NCI-H1436 (cell line): ENCODE data around the gene VPS36.
"Not testable (repeated sequence)": the region's sequence is repeated elsewhere in the genome, so short reads cannot be mapped to it uniquely, and the experiment has no call there.

ENCODE experiments used
- DNase-seq: peaks from one replicate; lab custom pipeline; 2025; lab: John Stamatoyannopoulos, UW

Gene VPS36

DNA sequence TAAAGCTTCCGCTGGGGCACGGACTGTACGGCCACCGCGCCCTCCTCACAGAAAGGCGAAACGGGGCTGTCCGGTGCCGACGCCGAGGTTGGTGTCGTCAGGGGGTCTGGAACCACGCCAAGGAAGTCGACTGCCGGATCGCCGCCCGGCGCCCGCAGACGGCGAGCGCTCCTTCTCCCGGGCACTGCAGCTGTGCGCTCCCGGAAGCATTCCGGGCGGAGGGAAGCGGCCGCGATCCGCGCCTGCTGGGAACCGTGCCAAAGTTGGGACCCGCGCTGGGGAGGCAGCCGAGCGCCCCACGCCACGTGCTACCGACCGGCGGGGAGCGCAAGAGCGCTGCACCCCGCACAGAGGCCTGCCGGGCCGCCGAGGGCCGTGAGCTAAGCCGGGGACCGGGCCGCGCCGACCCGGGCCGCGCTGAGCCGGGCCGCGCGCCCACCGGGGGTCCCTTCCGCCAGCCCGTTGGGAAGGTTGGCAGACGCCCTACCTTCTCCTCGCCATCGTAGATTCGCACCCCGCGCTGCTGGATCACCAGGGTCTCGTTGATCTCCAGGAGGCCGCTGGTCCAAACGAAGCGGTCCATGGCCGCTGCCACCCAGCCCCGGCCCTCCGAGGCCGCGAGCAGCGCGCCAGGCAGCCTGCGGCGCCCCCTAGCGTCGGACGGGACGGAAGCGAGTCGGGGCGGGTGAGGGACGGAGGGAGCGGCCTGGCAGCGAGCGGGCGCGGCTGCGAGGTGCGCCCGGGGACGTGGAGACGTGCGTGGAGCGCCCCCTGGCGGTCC lies at the start of gene VPS36:
VPS36 (minus strand) TSS at position 623 of the 781 bp plus-strand sequence; CDS start at position 583, 40 bp downstream.
- peak; percentile 78 for DNase-seq

DNA sequence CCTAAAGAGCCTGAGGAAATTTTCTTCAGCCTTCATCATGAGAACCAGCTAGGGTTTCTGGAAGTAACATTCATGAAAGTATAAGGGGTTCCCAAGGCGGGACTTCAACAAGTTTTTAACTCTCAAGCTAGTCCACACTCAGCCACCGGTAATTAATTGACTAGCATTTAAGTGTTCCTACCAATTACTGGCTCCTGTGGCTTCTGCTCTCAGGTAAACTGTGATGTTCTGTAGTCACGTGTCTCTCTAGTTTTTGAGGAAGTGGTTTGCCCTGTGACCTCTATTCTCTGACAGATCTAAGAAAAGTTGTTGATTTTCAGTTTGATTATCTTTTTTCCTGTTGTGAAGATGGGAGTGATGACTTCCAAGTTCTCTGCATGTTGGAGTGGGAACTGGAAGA lies 47.5 kb upstream of the VPS36 start:
- DNase-seq = not testable (repeated sequence)

DNA sequence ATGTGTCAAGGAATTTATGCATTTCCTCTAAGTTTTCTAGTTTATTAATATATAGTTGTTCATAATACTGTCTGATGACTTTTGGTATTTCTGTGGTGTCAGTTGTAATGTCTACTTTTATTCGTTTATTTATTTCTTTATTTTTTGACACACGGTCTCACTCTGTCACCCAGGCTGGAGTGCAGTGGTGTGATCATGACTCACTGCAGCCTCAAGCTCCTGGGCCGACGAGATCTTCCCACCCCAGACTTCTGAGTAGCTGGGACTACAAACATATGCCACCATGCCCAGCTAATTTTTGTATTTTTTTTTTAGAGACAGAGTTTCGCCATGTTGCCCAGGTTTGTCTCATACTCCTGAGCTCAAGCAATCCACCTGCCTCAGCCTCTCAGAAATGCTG lies 43.8 kb upstream of the VPS36 start:
- DNase-seq = not testable (repeated sequence)

GRCh38 chr13:52491015-52491414 lies 40.6 kb upstream of the VPS36 start:
- DNase-seq = not testable (repeated sequence)

DNA sequence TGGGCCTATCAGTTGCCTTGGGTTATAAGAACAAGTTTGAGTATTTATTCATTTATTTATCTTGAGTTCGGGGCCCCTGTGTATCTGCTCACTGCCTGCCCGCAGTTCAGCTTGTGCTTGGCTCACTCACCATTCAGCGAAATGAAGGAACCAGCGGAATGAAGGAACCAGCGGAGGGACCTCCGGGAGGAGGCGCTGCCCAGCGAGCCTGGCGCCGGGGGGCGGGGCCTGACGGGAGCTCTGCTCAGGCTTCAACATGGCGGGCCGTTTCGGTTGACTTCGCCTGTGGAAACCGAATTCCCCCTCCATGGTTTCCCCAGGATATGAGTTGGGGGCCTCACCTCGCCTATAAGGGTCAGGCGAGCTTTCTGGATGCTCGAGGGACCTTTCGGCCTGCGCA lies 38.3 kb upstream of the VPS36 start:
- not testable (repeated sequence) for DNase-seq

DNA sequence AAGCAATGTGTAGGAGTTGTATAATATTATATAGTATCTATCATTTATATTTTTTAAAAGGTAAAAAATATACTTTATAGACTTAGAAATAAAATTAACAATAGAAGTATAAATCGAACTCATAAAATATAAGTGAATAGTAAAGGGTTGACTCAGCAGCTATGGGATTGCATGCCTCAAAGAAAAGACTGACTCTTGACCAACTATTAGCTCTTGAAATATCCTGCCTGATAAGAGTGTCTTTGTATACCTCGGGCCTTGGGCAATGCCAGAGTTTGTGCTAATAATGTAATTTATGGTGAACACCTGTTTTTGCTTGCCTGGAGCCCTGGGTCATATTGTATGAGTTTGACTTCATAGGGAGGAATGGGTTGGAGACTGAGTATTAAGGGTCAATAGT lies 36.6 kb upstream of the VPS36 start:
- DNase-seq = not testable (repeated sequence)

DNA sequence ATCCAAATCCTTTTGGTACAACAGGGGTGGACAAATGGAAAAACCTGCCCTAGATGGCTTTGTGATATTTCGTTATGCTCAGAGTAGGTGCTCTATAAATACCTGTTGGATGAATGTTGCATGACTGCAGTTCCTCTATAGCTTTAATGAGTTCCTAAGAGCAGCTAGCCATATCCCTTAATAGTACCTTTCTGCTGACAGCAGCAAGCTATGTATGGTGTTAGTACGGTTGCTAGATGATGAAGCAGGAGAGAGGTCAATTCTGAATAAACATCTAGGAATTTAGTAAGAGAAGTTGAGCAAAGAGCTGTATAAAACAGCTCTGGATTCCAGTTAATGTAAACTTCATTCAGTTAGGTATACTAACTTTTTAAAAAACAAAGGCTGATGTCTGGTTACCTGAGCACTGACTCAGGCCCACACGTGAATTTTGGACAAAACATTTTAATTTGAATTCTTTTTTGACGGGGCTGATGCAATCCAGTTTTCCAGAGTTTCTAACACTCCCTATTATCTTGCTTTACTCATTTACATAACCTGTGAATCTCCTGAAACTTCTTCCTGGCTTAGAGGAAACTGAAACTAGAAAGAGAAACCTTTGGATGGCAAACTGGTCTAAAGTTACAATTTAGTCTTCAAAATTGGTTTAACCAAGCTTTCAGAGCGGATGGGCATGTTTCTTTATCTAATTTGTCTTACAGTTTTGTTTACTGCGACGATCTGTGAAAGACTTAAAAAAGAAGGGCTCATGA lies 30.4 kb upstream of the VPS36 start:
- not testable (repeated sequence) for DNase-seq

DNA sequence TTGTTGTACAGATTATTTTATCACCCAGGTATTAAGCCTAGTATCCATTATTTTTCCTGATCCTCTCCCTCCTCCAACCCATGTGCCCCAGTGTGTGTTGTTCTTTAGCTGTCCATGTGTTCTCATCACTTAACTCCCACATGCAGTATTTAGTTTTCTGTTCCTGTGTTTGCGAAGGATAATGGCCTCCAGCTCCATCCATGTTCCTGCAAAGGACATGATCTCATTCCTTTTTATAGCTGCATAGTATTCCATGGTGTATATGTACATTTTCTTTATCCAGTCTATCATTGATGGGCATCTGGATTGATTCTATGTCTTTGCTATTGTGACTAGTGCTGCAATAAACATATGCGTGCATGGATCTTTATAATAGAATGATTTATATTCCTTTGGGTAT lies 18.1 kb upstream of the VPS36 start:
- DNase-seq = not testable (repeated sequence)

GRCh38 chr13:52463526-52463925 lies 13.1 kb upstream of the VPS36 start:
- DNase-seq = no peak

GRCh38 chr13:52461265-52461664 lies 10.8 kb upstream of the VPS36 start:
- no peak for DNase-seq

DNA sequence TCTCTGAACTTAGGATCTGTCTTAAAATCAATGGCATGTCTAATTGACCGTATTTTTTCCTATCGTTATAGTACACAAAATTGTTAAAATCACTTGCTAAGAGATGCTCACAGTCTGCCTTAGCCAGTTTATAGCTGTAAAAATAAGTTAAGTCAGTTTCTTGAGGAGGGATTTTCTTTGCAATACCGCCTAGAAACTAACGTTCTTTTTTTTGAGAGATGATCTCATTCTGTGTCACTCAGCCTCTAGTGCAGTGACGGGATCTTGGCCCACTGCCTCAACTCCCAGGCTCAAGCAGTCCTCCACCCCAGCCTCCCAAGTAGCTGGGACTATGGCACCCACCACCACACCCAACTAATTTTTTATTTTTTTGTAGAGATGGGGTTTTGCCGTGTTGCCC lies 9.2 kb upstream of the VPS36 start:
- DNase-seq = no peak

GRCh38 chr13:52455677-52456041 lies 5.2 kb upstream of the VPS36 start:
- DNase-seq = peak; percentile 48

GRCh38 chr13:52454820-52455676 lies 4.6 kb upstream of the VPS36 start, which contains the start of gene CKAP2:
CKAP2 (plus strand) TSS chr13:52455478; CDS start chr13:52455557, 79 bp downstream.
- DNase-seq = peak; percentile 78

DNA sequence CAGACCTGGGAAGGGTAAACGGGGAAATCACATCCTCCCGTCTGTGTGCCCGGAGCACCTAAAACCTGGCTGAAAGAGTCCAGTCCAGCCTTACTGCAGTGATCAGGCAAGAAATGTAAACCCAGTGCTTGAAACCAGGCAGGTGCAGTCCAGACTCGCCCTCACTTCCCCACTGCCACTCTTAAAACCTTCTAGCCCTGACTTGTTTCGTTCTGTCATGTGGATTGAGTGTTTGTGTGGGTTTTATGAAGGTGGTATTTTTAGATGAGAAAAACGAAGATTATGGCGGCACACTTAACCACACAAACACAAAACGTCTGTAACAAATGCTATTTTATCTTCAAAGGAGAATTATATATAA lies 4.0 kb upstream of the VPS36 start:
- no peak for DNase-seq

GRCh38 chr13:52452470-52452869 lies 2.0 kb upstream of the VPS36 start:
- no peak for DNase-seq

- no peak for DNase-seq
These were observed 836 bp upstream of the VPS36 start for GRCh38 chr13:52451135-52451804.

GRCh38 chr13:52450793-52451116 lies 321 bp upstream of the VPS36 start:
- DNase-seq = no peak

DNA sequence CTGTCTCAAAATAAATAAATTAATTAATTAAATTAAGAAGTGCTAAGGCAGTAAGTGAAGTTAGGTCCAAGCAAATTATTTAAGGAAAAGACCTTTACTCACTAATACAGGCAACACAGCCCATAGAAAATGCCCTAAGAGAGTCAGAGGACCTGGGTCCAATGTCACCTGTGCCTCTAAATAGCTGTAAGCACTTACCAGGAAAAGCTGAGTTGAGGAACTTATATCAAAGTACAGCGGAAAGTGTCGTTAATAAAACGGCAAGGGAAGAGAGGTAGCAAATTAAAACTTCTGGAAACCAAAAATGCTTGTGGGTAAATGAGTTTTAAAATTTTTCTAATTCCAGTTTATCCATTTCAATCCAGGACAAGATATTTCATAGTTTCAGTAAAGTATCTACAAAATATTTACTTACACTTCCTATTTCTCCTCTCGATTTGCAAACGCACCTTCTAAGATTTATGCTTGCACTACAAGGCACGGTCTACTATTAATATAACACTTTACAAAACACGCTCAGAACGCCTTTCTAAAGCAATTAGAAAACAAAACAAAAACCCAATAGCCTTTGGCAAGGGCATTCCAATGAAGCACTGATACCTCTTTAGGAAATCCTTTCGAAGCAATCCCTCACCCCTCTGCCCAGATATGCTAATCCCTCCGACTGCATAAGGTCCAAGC lies 963 bp downstream of the VPS36 start:
- no peak for DNase-seq

GRCh38 chr13:52447815-52448552 lies 2.5 kb downstream of the VPS36 start:
- DNase-seq = no peak

DNA sequence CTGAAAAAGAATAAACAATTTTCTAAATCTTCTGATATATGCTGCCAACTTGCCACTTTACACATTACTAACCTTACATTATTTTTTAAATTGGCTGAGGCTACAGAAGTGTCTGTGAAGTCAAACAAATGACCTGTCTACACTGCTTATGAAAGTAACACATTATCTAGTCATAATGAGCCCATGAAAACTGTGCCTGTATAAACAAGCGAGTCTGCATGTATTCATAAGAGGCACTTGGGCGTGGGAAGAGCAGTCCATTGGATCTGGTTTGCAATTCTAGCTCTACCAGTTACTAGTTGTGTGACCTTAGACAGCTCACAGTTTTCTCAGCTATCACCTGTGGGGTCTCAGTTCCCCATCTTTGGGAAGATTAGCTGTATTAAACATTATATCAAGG lies 3.1 kb downstream of the VPS36 start:
- no peak for DNase-seq

GRCh38 chr13:52446265-52446664 lies 4.2 kb downstream of the VPS36 start:
- DNase-seq = no peak
